ENCODE results near the gene SSX4B. TPM values are rescaled to one million over a fixed set of nuclear protein-coding genes. Genes with fewer than 3 reads are reported as not detected.
"Not testable (repeated sequence)": the region's sequence is repeated elsewhere in the genome, so short reads cannot be mapped to it uniquely, and the experiment has no call there.

SSX4B gene
- total RNA-seq, 1 donor from 2014 or later, result not detected

GRCh38 chrX:48451708-48452107, 39.9 kb upstream of the SSX4B start:
- ATAC-seq (ENCODE audit: low read depth), result no peak
- Mint-ChIP-seq H3K36me3 (ENCODE audit: low read depth) (no peaks in the 10 kb centered on the region), H3K27ac (no peak overlapping the region), H3K9me3 (no peaks in the 10 kb centered on the region), H3K4me3 (no peak overlapping the region), H3K4me1 (no peaks in the 10 kb centered on the region), H3K27me3 (no peaks in the 10 kb centered on the region)
- CTCF ChIA-PET, result no interaction called here
- intact Hi-C loops (cut with micrococcal nuclease), result no loop called here
- TF ChIP-seq CTCF (IDR thresholded peaks at IDR 0.05), result no peak
- DNase-seq, result no peak
- POLR2A ChIA-PET, result no interaction called here

- H3K9me3 Mint-ChIP-seq, result no peaks in the 10 kb centered on the region
- no peak for TF ChIP-seq CTCF (IDR thresholded peaks at IDR 0.05)
- H3K4me1 Mint-ChIP-seq, result no peaks in the 10 kb centered on the region
- no peak for ATAC-seq (ENCODE audit: low read depth)
- no peak overlapping the region for H3K27ac Mint-ChIP-seq
- CTCF ChIA-PET, result no interaction called here
- no peak for DNase-seq
- H3K36me3 Mint-ChIP-seq (ENCODE audit: low read depth), result no peaks in the 10 kb centered on the region
- no peaks in the 10 kb centered on the region for H3K27me3 Mint-ChIP-seq
- intact Hi-C loops (cut with micrococcal nuclease), result no loop called here
- POLR2A ChIA-PET, result no interaction called here
- H3K4me3 Mint-ChIP-seq, result no peak overlapping the region
Observed at GRCh38 chrX:48450076-48450475, 38.3 kb upstream of the SSX4B start.

GRCh38 chrX:48447201-48447600, 35.4 kb upstream of the SSX4B start:
- H3K36me3 Mint-ChIP-seq (ENCODE audit: low read depth); DNase-seq; ATAC-seq (ENCODE audit: low read depth); H3K9me3 Mint-ChIP-seq; CTCF ChIA-PET; POLR2A ChIA-PET; H3K4me1 Mint-ChIP-seq; intact Hi-C loops (cut with micrococcal nuclease); H3K4me3 Mint-ChIP-seq; H3K27ac Mint-ChIP-seq; H3K27me3 Mint-ChIP-seq: not testable (repeated sequence)

- H3K4me1 Mint-ChIP-seq; DNase-seq; POLR2A ChIA-PET; H3K4me3 Mint-ChIP-seq; H3K27ac Mint-ChIP-seq; H3K27me3 Mint-ChIP-seq; H3K9me3 Mint-ChIP-seq; CTCF ChIA-PET; intact Hi-C loops (cut with micrococcal nuclease); ATAC-seq (ENCODE audit: low read depth); H3K36me3 Mint-ChIP-seq (ENCODE audit: low read depth): not testable (repeated sequence)
Observed at GRCh38 chrX:48433713-48434112, 22.0 kb upstream of the SSX4B start.

- H3K4me3 Mint-ChIP-seq; CTCF ChIA-PET; DNase-seq; intact Hi-C loops (cut with micrococcal nuclease); H3K27me3 Mint-ChIP-seq; H3K36me3 Mint-ChIP-seq (ENCODE audit: low read depth); ATAC-seq (ENCODE audit: low read depth); POLR2A ChIA-PET; H3K4me1 Mint-ChIP-seq; H3K9me3 Mint-ChIP-seq; H3K27ac Mint-ChIP-seq: not testable (repeated sequence)
Observed at GRCh38 chrX:48430166-48430565, 18.4 kb upstream of the SSX4B start.

- DNase-seq; H3K27me3 Mint-ChIP-seq; ATAC-seq (ENCODE audit: low read depth); POLR2A ChIA-PET; CTCF ChIA-PET; H3K36me3 Mint-ChIP-seq (ENCODE audit: low read depth); H3K9me3 Mint-ChIP-seq; H3K4me1 Mint-ChIP-seq; intact Hi-C loops (cut with micrococcal nuclease); H3K27ac Mint-ChIP-seq; H3K4me3 Mint-ChIP-seq: not testable (repeated sequence)
Observed at GRCh38 chrX:48429606-48430005, 17.8 kb upstream of the SSX4B start.

GRCh38 chrX:48427027-48427716, 15.4 kb upstream of the SSX4B start:
- H3K36me3 Mint-ChIP-seq (ENCODE audit: low read depth); POLR2A ChIA-PET; H3K4me3 Mint-ChIP-seq; H3K9me3 Mint-ChIP-seq; DNase-seq; H3K27ac Mint-ChIP-seq; intact Hi-C loops (cut with micrococcal nuclease); H3K27me3 Mint-ChIP-seq; ATAC-seq (ENCODE audit: low read depth); CTCF ChIA-PET; H3K4me1 Mint-ChIP-seq: not testable (repeated sequence)

- CTCF ChIA-PET; DNase-seq; H3K4me1 Mint-ChIP-seq; ATAC-seq (ENCODE audit: low read depth); H3K36me3 Mint-ChIP-seq (ENCODE audit: low read depth); intact Hi-C loops (cut with micrococcal nuclease); POLR2A ChIA-PET; H3K27me3 Mint-ChIP-seq; H3K9me3 Mint-ChIP-seq; H3K4me3 Mint-ChIP-seq; H3K27ac Mint-ChIP-seq: not testable (repeated sequence)
Observed at GRCh38 chrX:48397825-48398224, 13.9 kb downstream of the SSX4B start.

- POLR2A ChIA-PET; H3K36me3 Mint-ChIP-seq (ENCODE audit: low read depth); H3K4me3 Mint-ChIP-seq; H3K27me3 Mint-ChIP-seq; CTCF ChIA-PET; ATAC-seq (ENCODE audit: low read depth); H3K9me3 Mint-ChIP-seq; H3K27ac Mint-ChIP-seq; H3K4me1 Mint-ChIP-seq; DNase-seq; intact Hi-C loops (cut with micrococcal nuclease): not testable (repeated sequence)
Observed at GRCh38 chrX:48396931-48397330, 14.8 kb downstream of the SSX4B start.

- H3K27me3 Mint-ChIP-seq; DNase-seq; H3K4me3 Mint-ChIP-seq; ATAC-seq (ENCODE audit: low read depth); H3K9me3 Mint-ChIP-seq; POLR2A ChIA-PET; intact Hi-C loops (cut with micrococcal nuclease); H3K4me1 Mint-ChIP-seq; H3K27ac Mint-ChIP-seq; CTCF ChIA-PET; H3K36me3 Mint-ChIP-seq (ENCODE audit: low read depth): not testable (repeated sequence)
Observed at GRCh38 chrX:48383239-48383638, 28.5 kb downstream of the SSX4B start, which contains the start of gene SSX4. TSS of gene SSX4 (plus strand) at chrX:48383539. CDS start at chrX:48384054, 515 bp downstream.

GRCh38 chrX:48370408-48370807, 41.4 kb downstream of the SSX4B start:
- H3K36me3 Mint-ChIP-seq (ENCODE audit: low read depth); H3K27me3 Mint-ChIP-seq; POLR2A ChIA-PET; intact Hi-C loops (cut with micrococcal nuclease); H3K9me3 Mint-ChIP-seq; H3K27ac Mint-ChIP-seq; DNase-seq; ATAC-seq (ENCODE audit: low read depth); CTCF ChIA-PET; H3K4me1 Mint-ChIP-seq; H3K4me3 Mint-ChIP-seq: not testable (repeated sequence)

Data from activated B cell treated with CpG ODN at 0.5 μM for 24 hours (primary cell).